BJ (cell line): ENCODE results near the gene ABI1. TPM values are rescaled to one million over a fixed set of nuclear protein-coding genes. Genes with fewer than 3 reads are reported as not detected.

Experiments used
- CTCF ChIA-PET: fragments of 350-600 bp; formaldehyde crosslinking; extraction: SDS; loops from one replicate; lab custom pipeline; 2021; ENCODE audit warnings: antibody characterized with exemption, inconsistent platforms; lab: Yijun Ruan, JAX
- POLR2A ChIA-PET: fragments of 300-600 bp; sonication (Branson Sonifier 250); formaldehyde crosslinking; extraction: SDS; loops from one replicate; lab custom pipeline; 2021; ENCODE audit warnings: antibody characterized with exemption; lab: Charles Lee
- DNase-seq: peaks from one replicate; pipeline ENCODE4 v3.0.0-alpha.2; 2011; ENCODE audit warnings: low read depth
- H3K27me3 ChIP-seq: 2 replicates; pipeline ENCODE4 v1.6.0; 2011; ENCODE audit warnings: low read length; ENCODE audit not compliant: control insufficient read depth, insufficient read depth
- H3K36me3 ChIP-seq: 2 replicates; pipeline ENCODE4 v1.5.1; 2011; ENCODE audit warnings: low read length; ENCODE audit not compliant: control insufficient read depth, insufficient read depth
- H3K4me3 ChIP-seq: 2 replicates; pipeline ENCODE4 v1.5.1; 2011; ENCODE audit warnings: low read depth, mild to moderate bottlenecking, control low read depth, low read length
- polyA plus RNA-seq: library from polyadenylated mRNA; depleted of rRNA; stranded (reverse); fragments of >200 nt; gene quantifications from 2 replicates; pipeline ENCODE4 v1.2.3, GENCODE V29; 2011
- TF ChIP-seq, protein P1 (sequence below): IDR thresholded peaks from 2 replicates; pipeline ENCODE4 v1.5.1; 2011; ENCODE audit warnings: low read depth, mild to moderate bottlenecking, control low read depth, inconsistent platforms, low read length, moderate library complexity; ENCODE audit not compliant: insufficient read depth

The ABI1 gene
- polyA plus RNA-seq, 1 experiment: 67.0 TPM

DNA sequence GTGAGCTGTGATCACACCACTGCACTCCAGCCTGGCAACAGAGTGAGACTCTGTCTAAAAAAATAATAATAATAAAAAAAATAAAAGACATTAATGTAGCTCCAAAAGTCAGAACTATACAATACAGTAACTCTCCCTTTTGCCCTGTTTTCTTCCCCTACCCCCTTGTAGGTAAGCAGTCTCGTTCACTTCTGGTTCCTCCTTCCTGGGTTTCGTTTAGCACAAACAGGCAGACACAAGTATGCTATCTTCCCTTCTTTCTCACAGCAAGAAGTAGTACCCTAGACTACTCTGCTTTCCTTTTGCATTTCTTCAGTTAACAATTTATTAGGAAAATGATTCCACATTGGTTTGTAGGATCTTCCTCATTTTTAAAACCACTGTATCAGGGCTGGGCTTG is 130.2 kb downstream of the ABI1 start:
- DNase-seq: no peak
- ChIA-PET CTCF (interaction anchor here (1.3 to 9.1 kb wide), 2 partner anchors 139 to 150 kb away, joined by 3 to 171 read pairs; no protein-coding TSS in a partner anchor), POLR2A (no interaction called here)
- Histone ChIP-seq H3K27me3 (no peaks in the 10 kb centered on the region), H3K4me3 (no peak overlapping the region), H3K36me3 (peaks cover 4% of the 10 kb centered on the region)
- TF ChIP-seq, protein P1, sequence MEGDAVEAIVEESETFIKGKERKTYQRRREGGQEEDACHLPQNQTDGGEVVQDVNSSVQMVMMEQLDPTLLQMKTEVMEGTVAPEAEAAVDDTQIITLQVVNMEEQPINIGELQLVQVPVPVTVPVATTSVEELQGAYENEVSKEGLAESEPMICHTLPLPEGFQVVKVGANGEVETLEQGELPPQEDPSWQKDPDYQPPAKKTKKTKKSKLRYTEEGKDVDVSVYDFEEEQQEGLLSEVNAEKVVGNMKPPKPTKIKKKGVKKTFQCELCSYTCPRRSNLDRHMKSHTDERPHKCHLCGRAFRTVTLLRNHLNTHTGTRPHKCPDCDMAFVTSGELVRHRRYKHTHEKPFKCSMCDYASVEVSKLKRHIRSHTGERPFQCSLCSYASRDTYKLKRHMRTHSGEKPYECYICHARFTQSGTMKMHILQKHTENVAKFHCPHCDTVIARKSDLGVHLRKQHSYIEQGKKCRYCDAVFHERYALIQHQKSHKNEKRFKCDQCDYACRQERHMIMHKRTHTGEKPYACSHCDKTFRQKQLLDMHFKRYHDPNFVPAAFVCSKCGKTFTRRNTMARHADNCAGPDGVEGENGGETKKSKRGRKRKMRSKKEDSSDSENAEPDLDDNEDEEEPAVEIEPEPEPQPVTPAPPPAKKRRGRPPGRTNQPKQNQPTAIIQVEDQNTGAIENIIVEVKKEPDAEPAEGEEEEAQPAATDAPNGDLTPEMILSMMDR: no peak

DNA sequence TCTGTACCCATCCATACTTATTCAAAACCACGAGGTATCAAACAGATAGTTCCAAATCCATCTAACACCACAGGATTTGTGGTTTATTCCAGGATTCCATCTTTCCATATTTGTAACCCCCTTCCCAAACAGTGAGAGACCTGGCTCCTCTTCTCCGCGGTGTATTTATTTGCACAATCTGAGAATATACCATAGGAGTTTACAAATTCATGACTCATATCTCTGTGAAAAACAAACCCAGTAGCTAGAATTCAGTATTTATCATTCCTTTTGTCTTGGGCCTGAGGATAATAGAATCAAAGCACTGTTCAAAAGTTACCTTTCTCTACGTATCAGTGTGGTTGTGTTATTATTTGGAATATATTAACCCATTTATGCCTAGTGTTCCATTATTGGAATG is 131.4 kb downstream of the ABI1 start:
- ChIA-PET POLR2A (no interaction called here), CTCF (interaction anchor here (0.6 to 9.1 kb wide), 2 partner anchors 16 to 151 kb away, joined by 3 to 171 read pairs; no protein-coding TSS in a partner anchor)
- Histone ChIP-seq H3K36me3 (peaks cover 4% of the 10 kb centered on the region), H3K4me3 (no peak overlapping the region), H3K27me3 (no peaks in the 10 kb centered on the region)
- DNase-seq: no peak
- TF ChIP-seq, protein P1: no peak

DNA sequence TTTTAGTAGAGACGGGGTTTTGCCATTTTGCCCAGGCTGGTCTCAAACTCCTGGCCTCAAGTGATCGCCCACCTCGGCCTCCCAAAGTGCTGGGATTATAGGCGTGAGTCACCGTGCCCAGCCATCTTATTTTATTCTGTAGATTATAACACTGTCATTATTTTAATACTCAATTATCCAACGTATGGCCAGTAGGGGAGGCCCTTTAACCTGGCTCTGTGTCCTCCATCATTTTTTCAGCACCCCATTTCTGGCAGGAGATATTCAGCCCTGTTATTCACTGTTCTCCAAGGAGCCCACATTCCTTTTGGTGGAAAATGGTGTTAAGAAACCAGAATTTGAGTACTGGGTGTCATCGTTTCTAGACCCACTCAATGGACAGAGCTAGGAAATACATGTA is 131.8 kb downstream of the ABI1 start:
- no peak for DNase-seq
- ChIA-PET CTCF (interaction anchor here (0.6 to 9.1 kb wide), 4 partner anchors 22 to 151 kb away, joined by 3 to 171 read pairs (median 3); no protein-coding TSS in a partner anchor), POLR2A (no interaction called here)
- peaks cover 2% of the 10 kb centered on the region for H3K36me3 ChIP-seq
- TF ChIP-seq, protein P1: no peak
- H3K4me3 ChIP-seq: no peak overlapping the region
- H3K27me3 ChIP-seq: no peaks in the 10 kb centered on the region

DNA sequence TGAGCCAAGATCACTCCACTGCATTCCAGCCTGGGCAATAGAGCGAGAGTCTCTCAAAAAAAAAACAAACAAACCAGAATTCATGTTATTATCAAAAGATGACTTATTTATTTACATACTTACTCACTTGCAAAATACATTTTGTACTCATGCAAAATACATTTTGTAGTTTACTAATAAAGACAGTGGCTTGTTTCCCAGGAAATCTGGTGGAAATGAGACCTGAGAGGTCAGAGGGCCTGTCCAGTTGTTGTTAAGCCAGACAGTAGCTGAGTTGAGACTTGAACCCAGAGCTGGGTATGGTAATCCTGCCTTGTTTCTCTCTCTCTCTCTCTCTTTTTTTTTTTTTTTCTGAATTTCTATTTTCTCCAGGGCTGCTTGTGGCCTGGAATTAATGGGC is 133.8 kb downstream of the ABI1 start:
- H3K36me3 ChIP-seq: no peaks in the 10 kb centered on the region; the same call in 1 of the 2 replicates
- no peaks in the 10 kb centered on the region for H3K27me3 ChIP-seq
- POLR2A ChIA-PET: no interaction called here
- no peak overlapping the region for H3K4me3 ChIP-seq
- no peak for DNase-seq
- TF ChIP-seq, protein P1: no peak
- CTCF ChIA-PET: interaction anchor here (0.6 to 9.1 kb wide), 11 partner anchors 8 to 163 kb away, joined by 3 to 171 read pairs (median 5); partner anchors contain the start of gene ABI1

DNA sequence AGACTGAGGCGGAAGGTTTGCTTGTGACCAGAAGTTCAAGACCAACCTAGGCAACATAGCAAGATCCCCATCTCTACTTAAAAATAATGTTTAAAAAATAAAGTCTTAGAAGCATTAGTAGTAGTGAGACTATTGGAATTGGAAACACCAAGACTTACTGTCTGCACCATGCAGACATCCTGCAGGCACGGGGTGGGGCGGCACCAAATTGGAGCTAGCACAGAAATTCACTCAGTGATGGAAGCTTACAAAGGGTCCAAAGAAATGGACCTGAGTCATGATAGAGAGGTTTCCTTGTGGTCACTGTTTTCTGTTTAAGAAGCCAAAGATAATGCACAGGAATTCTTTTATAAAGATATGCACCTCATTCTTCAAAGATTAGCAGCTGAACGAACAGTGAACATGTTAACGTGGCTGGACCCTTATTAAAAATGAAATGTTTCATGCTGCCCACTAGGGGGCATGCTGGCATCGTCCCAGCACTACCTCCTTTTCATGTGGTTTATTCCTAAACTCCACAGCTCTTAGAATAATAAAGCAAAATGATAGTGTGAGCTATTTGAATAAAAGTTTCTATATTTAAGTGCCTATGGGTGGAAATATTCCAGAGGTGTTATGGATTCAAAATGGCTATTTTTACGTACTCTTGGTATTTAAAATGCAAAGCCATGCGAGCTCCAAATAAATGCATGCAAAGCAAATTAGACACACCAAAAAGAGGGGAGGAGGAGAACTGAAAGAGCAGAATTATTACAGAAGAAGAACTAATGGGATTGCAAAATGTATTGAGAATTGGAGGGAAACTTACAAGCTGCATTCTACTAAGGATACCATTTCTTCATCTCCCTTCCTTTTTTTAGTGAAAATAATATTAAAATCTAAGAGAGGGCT is 134.7 kb downstream of the ABI1 start:
- TF ChIP-seq, protein P1: peak; percentile 76
- ChIA-PET POLR2A (interaction anchor here (1.1 kb wide), 1 partner anchor 156 kb away, joined by 9 read pairs; no protein-coding TSS in a partner anchor), CTCF (interaction anchor here (0.7 to 9.1 kb wide), 23 partner anchors 9 to 700 kb away, joined by 3 to 171 read pairs (median 5); partner anchors contain the start of genes ABI1 and PDSS1)
- DNase-seq: no peak
- Histone ChIP-seq H3K36me3 (peaks cover 3% of the 10 kb centered on the region), H3K27me3 (no peaks in the 10 kb centered on the region), H3K4me3 (no peak overlapping the region)
